ENCODE measurements around the gene ITGA6.

The ITGA6 gene

GRCh38 chr2:172427256-172427989 is at the start of gene ITGA6:
Gene ITGA6 (plus strand): TSS chr2:172427586.
- peak; percentile 67 for DNase-seq (ENCODE audit: insufficient read length, low spot score)
- peak; percentile 40 for FAIRE-seq

DNA sequence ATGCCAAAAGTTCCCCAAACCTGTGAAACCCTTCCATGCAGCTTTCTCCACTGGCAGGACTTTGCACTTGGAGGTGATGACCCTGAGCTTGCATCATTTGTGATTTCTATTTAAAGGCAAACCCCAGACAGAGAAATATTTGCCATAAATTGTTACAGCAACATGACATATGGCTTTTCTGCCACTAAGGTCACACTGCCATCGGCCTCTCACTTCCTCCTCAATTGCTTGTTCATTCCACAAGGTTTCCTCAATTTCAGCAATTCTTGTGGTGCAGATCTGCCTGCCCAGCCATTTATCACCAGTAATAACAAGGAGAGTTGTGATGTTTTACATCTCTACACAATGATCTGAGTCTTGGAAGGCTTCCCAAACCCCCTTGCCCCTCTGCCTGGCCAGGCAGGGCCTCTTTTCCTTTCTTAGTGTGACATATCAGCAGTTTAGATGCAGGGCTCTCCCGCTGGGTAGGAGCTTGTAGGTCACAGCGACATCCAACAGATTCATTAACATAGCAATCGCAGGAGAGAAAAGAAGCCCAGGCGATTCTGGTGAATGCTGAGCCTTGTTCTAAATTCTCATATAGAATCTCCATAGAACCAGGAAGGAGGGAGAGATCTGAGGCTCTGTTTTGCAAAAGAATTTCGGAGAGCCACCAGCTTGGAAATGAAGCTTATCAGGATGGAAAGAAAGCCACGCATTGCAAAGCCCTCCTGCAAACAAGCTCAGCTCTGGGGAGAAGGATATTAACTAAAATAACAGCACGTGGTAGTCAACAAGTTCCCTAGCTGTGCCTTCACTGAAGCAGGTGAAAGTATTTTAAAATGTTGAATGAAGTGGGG is 46.7 kb upstream of the ITGA6 start:
- FAIRE-seq (no peak), DNase-seq (ENCODE audit: insufficient read length, low spot score) (no peak)

DNA sequence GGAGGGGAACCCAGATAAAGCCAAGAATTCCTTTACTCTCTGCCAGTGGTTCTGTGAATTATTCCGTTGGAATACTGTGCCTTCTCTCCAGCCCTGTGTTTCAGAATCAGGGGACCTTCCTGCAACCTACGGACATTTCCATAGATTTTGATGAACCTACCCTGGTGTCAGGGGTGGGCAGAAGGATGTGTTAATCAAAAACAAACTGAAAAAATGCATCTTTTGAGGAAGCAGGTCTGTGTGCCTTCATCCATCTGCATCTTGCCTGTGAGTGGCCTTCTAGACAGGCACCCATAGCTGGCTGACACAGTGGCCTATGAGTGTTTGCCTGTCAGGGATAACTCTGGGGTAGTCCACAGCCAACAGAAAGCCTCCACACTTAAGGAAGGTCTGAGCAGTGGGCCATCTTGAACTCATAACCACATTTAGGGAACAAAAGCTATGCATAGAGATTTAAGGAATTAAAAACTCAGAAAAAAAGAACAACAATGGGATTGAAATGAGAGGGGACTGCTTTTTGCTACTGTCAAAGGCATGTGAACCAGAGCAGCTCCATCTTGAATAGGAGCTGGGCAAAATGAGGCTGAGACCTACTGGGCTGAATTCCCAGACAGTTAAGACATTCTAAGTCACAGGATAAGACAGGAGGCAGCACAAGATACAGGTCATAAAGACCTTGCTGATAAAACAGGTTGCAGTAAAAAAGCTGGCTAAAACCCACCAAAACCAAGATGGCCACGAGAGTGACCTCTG is 45.9 kb upstream of the ITGA6 start:
- FAIRE-seq = no peak
- DNase-seq (ENCODE audit: insufficient read length, low spot score) = no peak

DNA sequence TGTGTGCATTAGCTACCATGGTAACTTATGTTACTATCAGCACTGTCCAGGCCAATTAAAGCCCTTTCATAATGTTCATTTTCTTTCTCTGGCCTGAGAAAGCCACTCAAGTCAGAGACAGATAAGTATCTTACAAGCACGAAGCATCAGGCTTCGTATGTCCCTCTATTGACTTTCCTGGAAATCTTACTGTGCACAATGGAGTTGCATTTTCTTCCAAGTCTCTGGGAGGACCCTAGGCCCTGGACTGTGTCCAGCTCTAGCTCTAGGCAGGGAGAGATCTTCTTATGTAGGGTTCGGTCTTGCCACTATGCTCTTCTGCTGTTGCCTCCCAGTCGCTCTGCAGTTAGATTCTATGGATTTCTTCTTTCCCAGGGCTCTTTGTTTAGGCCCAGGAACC is 40.0 kb upstream of the ITGA6 start:
- DNase-seq (ENCODE audit: insufficient read length, low spot score) (no peak), FAIRE-seq (no peak)

DNA sequence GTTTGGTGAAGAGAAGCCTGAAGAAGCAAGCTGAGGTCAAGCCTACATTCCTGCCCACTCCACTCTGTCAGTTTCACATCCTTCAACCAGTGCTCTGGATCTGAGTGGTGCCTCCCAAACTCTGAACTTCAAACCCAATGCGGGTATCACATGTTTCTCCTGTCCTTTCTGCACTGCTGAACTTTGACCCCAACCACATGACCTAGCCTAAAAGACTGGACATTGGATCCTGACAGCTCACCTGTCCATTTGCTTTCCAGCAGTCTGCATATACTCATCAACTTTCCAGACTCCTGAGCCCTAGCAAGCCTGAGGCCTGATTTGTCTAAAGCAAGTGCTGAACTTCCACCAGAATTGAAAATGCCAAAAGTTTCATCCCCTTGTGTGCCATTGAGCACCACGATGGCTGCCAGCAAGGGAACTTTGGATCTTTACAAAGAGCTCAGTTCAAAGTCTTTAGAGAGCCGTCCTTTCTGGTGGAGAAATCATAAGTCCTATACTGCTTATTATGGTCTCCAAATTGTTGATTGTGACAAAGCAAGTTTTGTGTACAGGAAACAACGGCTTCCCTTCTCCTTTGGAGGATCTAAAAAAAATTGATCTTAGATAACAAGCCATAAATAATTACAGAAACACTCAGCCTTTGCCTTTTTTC is 37.6 kb upstream of the ITGA6 start:
- FAIRE-seq = no peak

GRCh38 chr2:172394002-172394401 is 33.4 kb upstream of the ITGA6 start:
- FAIRE-seq = no peak
- DNase-seq (ENCODE audit: insufficient read length, low spot score) = no peak

More for the DNA sequence above, 37.6 kb upstream of the ITGA6 start:
- no peak for DNase-seq (ENCODE audit: insufficient read length, low spot score)

- FAIRE-seq = no peak
Observed at GRCh38 chr2:172395503-172395902, 31.9 kb upstream of the ITGA6 start.

DNA sequence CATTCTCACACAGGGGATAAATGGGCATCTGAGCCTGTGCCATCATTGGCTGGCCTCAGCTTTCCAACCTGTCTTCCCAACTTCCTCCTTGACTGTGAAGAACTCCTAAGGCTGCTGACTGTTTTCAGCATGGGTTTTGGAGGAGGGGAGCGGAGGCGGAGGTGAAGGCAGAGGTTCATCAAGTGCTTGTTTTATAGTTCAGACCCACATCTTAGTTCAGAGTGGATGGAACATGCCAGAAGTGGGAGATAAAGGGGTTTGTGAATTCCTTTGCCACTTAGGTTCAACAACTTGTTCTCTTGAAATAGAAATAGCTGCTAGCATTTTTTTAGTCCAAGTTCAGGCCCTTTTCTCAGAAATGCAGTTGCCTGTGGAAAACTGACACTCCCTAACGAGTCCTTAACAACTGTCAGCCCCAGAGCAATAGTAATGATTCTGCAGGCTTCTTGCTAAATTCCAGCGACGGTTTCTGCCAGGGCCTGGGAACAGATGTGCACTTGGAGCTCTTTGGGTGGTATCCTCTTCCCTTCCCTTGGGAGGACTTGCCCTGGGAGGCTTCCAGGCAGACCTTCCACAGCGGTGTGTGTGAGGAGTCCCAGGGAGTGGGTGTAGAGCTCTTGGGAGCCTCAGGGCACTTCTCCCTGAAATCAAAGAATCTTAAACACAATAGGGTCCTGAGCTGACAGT is 30.1 kb upstream of the ITGA6 start:
- FAIRE-seq (no peak), DNase-seq (ENCODE audit: insufficient read length, low spot score) (no peak)

More at GRCh38 chr2:172395503-172395902, 31.9 kb upstream of the ITGA6 start:
- no peak for DNase-seq (ENCODE audit: insufficient read length, low spot score)

- DNase-seq (ENCODE audit: insufficient read length, low spot score) = no peak
Observed at GRCh38 chr2:172398440-172398839, 28.9 kb upstream of the ITGA6 start.

GRCh38 chr2:172399765-172400164 is 27.6 kb upstream of the ITGA6 start:
- FAIRE-seq = peak; percentile 9
- no peak for DNase-seq (ENCODE audit: insufficient read length, low spot score)

More at GRCh38 chr2:172398440-172398839, 28.9 kb upstream of the ITGA6 start:
- no peak for FAIRE-seq

DNA sequence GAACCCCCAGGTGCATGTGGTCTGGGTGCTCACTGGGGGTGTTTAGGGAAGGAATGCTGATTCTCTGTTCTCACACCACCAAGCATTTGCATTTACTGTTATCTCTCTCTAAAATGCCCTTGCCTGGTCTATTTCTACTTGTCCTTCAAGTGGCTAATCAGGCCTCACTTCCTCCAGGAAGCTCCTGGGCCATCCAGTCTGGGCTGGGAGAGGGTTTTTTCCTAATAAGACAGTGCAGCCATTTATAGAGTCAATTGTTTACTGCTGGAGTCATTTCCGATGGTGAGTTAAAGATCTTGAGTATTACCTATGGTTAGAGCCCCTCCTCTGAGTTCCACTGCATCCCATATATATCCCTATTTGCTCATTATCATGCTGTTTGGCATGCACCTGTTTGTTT is 25.2 kb upstream of the ITGA6 start:
- FAIRE-seq = no peak
- DNase-seq (ENCODE audit: insufficient read length, low spot score) = no peak

DNA sequence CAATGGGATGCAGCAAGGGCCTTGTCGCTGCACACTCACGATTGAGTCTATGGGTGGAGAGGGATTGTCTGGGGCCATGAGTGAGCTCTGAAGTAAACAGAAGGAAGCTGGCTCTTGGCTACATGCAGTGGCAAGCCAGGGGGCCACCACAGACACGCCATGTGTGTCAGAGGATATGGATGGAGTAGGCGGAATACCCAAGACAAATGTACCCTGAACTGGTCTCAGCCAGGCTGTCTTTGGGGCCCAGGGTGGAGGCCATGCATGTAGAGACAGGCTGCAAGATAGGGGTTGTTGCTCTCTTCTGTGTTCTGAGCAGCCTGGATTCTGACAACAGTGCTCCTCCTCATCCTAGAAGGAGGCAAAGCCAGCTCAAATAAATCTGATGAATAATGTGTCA is 24.0 kb upstream of the ITGA6 start:
- no peak for DNase-seq (ENCODE audit: insufficient read length, low spot score)

DNA sequence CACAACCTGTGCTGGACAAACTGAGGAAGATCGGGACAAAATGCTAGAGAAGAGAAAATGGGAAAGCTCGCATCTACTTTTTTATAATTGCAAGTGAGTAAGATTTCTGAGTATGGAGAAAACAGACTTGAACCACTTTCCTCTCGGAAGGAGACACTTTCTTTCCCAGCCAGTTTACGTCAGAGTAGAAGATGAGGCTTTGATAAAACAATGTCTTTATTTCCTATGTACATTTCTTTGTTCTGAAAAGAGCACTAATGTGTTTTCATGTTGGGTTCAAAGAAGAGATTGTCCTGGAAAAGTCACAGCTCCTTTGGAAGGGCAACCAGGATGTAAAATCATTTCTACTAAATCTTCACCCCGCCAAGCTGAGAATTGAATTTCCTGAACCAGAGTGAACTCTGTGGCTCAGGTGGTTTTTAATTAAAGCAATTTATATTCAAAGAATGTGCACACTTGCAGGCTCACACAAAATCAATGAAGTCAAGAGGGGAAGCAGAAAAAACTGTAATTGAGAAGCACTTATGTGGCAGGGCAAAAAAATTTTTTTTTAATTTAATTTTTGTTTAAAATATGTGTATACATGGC is 23.4 kb upstream of the ITGA6 start:
- DNase-seq (ENCODE audit: insufficient read length, low spot score) (no peak), FAIRE-seq (no peak)

More for the DNA sequence above, 24.0 kb upstream of the ITGA6 start:
- FAIRE-seq = no peak

GRCh38 chr2:172404824-172405223 is 22.6 kb upstream of the ITGA6 start:
- peak; percentile 28 for DNase-seq (ENCODE audit: insufficient read length, low spot score)
- no peak for FAIRE-seq

DNA sequence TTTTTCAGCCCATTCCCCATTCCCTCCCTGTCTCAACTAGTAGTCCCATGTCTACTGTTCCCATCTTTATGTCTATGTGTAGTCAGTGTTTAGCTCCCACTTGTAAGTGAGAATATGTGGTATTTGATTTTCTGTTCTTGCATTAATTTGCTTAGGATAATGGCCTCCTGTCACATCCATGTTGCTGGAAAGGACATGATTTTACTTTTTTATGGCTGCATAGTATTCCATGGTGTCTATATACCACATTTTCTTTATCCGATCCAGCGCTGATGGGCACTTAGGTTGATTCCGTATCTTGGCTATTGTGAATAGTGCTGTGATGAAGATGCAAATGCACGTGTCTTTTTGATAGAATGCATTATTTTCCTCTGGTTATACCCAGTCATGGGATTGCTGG is 21.7 kb upstream of the ITGA6 start:
- no peak for FAIRE-seq
- no peak for DNase-seq (ENCODE audit: insufficient read length, low spot score)

DNA sequence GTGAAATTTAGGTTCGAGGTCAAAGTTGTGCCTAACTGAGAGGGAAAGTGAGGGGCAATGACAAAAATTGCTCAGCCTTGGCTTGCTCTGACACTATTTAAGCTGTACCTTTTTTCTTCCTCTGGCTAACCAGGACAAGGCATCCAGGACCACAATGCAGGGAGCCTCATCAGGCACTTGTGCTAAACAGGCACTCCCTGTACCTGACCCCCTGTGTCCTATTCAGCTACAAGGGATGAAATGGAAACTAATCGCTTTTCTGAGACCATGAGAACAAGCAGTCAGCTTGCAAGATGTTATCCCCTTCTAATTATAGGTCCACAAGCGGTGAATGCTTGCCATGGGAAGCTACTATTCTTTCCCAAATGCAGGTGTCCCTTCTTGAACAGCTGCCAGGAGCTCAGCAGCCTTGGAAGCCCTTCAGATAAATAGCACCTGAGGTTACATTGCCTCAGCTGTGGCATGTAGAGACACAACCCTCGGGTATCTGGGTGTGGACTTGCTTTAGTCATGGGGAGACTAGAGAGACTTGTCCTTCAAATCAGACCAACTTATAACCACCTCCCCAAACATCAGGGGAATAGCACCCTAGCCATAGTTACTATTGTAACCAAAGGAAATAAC is 19.1 kb upstream of the ITGA6 start:
- FAIRE-seq = no peak
- no peak for DNase-seq (ENCODE audit: insufficient read length, low spot score)

GRCh38 chr2:172409042-172409441 is 18.3 kb upstream of the ITGA6 start:
- no peak for FAIRE-seq

DNA sequence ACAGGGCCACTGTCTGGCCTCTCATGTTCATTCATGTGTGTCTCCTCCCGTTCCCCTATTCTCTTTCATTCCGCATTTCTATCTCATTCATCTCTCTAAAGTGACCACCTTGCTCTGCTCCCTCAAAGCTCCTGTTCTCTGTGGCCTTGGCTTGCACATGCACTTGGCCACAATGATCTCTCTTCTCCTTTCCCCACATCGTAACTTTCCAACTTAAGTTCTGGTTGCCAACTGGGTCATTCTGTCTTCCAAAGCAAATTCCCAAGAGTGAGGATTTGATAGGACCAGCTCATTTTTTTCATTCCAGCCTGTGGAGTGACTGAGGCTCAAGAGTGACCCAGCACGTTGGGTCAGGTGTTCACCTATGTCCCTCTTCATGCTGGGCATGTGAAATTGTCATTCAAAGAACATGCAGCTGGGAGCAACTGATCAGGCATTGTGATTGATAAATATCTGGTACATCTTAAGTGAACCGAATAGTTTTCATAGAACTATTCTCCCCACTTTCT is 14.3 kb upstream of the ITGA6 start:
- DNase-seq (ENCODE audit: insufficient read length, low spot score) = no peak
- FAIRE-seq = no peak

More at GRCh38 chr2:172409042-172409441, 18.3 kb upstream of the ITGA6 start:
- no peak for DNase-seq (ENCODE audit: insufficient read length, low spot score)
